HG03442 (cell line): ENCODE results near the gene KCNJ12.
"Not testable (repeated sequence)": the region's sequence is repeated elsewhere in the genome, so short reads cannot be mapped to it uniquely, and the experiment has no call there.

Experiments
- ATAC-seq: cut with Tn5 transposase; IDR thresholded peaks from one replicate; pipeline ENCODE4 v1.9.1; 2021; ENCODE audit warnings: mild to moderate bottlenecking, moderate library complexity; ENCODE audit not compliant: unreplicated experiment

The KCNJ12 gene

DNA sequence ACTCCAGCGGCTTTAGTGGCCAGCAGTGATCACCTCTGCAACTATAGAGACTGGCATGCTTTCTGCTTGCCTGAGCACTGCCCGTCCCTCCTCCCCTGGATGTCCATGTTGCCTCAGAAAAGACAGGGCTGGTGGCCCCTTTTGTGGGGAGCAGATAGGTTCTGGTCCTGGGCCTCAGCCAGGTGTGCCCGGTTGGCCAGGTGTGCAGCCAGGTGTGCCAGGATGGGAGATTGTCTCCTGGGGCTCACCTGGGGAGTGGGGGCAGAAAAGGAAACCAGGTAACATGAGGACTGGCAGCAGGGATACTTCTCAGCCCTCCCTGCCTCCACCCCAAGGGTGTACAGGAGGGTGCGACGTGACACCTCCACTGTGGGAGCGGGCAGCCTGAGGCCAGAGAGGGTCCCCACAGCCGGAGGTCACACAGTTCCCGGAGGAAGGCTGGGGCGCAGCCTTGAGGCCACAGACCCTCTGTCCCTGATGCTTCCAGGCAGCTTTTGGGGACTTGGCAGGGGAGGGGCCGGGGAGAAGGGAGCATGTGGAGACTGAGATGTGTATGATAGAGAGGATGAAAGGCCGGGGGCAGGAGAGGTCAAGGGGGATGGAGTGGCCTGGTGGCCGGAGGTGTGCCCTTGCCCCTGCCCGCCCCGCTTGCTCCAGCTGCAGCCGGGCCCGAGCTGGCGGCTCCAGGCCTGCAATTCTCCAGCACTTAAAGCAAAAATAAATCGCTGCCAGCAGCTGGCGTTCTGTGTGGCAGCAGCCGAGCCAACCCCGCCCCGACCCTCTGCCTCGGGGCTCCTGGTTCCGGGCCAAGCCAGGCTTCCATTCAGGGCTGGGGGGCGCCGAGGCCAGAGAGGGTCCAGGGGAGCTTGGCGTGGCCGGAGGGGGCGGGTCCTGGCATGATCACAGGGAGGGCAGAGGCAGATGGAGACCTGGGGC, 6.7 kb downstream of the KCNJ12 start:
- no peak for ATAC-seq

DNA sequence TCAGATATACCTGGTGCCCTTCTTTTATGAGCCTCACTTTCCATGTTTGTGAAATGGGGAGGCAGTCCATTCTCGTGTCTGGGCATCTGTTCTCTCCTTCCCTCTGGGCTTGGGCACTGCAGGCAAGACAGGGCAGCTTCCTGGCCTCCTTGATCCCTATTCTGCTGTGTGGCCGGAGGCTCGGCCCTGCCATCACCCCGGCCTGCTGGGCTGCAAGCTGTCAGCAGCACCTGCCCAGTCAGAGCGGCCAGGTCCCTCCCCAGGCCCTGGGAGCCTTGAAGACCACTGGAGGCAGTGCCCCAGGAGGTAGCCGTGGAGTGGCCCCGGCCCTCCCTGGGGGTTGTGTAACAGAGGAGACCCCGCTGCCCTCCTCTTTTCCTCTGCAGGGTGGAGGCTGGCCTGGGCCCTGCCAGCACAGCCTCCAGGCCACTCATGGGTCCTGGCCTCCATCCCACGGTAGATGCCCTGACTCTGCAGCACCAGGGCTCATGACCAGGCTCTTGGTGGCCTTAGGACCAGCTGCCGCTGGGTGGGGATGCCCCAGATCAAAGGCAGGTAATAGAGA, 9.2 kb downstream of the KCNJ12 start:
- ATAC-seq, result no peak

DNA sequence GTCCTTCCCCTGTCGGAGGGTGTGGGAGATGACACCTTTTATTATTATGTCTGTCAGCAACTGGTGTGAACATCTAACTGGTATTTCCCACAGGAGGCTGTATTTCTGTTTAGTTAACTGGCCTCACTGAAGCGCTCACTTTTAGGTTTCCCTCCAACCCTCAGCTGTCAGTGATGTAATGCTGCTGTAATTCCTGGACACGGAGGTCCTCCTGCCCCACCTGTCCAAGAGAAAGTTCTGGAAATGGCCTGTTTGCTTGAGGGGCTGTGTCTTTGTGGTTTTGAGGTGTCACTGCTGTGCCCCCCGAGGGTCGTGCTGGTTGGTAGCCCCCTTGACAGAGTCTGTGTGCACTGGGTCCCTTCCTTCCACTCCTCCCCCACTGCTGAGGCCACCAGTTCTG, 11.5 kb downstream of the KCNJ12 start:
- no peak for ATAC-seq

DNA sequence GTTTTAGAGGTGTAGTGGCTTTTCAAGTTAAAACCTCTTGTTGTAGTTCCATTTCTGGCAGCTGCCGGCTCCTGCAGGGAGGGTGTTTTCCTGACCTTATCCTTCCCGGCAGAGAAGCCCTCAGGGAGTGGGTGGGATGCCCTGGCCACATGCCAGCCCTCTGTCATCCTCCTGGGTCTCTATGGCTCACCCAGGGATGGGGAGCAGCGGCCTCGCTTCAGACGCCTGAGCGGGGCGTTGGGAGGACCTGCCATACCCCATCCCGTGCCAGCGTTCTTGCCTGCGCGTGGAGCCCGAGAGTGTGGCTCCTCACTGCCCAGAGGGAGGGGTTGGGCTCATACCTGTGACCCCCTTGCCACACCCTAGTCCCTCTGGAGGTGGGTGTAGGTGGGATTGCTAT, 11.9 kb downstream of the KCNJ12 start:
- no peak for ATAC-seq

DNA sequence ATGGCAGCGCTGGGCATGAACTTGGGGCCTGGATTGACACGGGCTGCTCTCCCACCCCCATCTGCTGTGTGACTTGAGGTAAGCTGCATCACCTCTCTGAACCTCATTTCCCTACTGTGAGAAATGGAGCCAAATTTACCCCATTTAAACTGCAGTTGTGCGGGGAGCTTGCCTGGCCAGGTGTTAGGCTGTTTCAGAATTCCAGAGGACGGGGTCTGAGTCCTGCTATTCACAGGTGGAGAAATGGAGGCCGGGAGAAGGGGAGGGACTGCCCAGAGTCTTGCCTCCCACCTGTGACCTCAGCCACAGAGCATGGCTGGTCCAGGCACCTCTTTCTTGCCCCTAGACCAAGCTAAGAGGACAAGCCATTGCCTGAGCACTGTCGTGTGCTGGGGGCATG, 12.8 kb downstream of the KCNJ12 start:
- no peak for ATAC-seq

DNA sequence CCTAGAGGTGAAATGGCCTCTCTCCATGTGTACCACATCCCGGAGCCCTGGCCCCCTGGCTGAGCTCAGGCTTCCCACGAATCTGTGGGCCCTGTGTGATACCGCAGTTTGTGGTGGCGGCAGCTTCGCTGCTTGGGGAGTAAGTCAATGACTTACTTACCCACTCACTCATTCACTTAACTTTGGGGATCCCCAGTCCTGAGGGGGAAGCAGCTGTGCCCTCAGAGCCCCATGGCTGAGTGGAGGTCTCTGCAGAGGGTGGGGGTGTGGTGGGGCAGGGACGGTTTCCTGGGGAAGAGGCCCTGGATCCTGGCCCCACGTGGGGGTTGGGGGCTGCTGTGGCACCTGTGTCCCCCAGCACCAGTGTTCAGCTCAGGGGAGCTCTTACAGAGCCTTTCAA, 13.2 kb downstream of the KCNJ12 start:
- no peak for ATAC-seq

DNA sequence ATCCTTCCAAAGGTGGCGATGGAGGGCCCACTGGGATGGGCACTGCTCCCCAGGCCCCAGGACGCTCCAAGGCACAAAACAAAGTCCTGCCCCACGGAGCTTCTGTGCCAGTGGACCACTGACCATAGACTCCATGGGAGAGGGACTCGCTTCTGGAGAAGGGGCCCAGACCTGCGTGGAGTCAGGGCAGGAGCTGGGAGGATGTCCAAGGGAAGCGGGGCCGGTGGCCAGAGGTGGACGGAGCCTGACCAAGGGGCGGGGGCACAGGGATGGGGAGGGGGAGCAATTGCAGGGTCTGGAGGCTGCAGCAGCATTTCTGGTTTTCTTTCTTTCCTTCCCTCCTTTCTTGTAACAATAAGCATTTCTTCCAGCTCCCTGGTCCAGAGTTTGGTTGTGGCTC, 14.1 kb downstream of the KCNJ12 start:
- no peak for ATAC-seq

DNA sequence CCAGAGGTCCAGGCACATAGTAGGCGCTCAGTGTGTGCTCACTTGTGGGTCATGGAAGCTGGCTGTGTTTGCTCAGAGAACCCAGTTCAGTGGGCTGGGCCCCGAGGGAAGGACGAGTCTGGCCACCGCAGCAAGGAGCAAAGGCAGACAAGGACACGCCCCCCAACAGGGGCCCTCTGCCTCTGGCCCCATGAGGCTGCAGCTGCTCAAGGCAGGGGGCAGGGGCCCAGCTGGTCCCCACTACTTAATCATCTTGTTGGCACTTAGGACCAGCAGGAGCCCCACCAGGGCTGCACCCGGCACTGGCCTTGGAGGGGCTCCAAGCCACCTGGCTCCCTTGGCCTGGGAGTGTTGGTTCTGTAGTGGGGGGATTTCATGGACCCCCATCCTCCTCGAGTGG, 16.1 kb downstream of the KCNJ12 start:
- no peak for ATAC-seq

DNA sequence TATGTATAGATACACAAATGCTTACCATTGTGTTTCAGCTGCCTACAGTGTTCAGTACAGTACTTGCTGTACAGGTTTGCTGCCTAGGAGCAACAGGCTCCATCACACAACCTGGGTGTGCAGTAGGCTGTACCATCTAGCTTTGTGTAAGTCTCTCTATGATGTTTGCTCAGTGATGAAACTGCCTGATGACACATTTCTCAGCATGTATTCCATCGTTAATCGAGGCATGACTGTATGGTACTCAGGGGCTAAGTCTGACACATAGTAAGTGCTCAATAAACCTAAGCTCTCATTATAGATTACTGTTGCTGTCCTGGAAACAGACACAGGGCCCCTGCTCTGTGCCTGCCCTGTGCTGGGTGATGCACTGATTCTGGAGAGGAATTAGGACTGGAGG, 18.1 kb downstream of the KCNJ12 start:
- ATAC-seq, result no peak

DNA sequence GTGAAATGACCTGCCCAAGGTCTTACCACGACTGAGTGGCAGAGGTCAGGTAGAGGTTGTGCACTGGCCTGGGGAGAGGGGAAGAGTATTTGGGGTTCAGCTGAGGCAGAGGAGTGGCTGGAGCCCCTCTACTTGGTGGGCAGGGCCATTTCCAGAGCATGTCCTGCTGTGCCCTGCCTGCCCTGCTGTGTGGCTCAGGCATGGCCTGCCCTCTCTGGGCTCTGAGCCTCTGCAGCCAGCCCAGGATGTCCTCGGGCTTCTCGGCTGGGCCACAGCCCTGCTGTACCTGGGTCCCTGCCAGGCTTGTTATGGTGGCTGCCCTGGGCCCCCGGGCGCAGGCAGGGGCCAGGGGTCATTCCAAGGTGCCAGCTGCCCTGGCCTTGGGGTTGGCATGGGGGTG, 19.6 kb downstream of the KCNJ12 start:
- ATAC-seq, result no peak

DNA sequence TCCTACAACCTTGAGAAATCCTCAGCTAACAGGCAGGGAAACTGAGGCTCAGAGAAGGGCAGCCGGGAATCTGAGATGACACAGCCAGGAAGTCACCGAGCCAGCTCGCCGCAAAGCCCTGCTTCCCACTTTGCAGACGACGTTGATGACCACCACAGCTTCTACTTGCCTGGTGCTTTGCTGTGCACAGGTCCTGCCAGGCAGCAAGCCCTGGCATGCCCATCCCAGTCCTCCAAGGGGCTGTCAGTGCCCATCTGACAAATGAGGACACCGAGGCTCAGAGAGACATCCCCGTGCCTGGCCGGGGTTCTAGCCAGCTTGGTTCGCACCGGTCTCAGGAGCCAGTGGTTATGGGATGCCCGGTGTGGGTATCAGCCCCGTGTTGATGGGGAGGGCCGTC, 20.1 kb downstream of the KCNJ12 start:
- no peak for ATAC-seq

DNA sequence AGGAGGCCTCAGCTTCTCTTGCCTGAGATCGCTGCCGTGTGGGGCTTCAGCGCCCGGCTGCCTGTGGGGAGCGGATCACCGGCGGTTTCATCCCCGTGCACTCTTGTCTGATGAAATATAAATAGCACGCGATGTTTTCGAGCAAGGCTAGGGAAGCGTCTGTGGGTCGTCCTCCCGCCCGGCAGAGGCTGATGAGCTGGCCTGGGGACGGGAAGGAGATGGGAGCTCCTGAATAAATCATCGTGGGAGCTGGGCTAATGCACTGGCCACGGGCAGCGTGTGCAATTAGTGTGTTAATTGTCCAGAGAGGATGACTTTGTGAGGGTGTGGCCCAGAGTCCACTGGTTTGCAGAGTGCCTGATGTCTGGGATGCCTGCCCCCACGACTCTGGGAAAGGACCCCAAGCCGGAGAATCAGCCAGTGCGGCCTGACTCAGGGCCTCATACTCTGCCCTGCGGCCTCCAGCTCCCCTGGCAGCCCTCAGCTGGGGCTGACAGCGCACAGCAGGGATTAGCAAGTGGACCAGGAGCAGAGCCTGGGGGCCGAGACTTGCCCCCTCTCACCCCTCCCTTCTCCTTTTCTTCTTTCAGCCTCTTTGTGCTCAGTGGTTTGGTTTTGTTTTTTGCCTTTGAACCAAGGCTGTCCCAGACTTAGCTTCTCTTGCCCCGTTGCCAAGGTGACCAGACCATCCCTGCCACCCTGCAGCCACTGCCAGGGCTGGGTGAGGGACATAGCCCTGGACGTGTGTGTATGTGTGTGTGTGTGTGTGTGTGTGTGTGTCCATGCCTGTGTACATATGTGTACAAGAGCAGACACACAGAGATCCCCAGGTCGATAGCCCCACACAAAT, 21.4 kb downstream of the KCNJ12 start:
- ATAC-seq, result no peak

DNA sequence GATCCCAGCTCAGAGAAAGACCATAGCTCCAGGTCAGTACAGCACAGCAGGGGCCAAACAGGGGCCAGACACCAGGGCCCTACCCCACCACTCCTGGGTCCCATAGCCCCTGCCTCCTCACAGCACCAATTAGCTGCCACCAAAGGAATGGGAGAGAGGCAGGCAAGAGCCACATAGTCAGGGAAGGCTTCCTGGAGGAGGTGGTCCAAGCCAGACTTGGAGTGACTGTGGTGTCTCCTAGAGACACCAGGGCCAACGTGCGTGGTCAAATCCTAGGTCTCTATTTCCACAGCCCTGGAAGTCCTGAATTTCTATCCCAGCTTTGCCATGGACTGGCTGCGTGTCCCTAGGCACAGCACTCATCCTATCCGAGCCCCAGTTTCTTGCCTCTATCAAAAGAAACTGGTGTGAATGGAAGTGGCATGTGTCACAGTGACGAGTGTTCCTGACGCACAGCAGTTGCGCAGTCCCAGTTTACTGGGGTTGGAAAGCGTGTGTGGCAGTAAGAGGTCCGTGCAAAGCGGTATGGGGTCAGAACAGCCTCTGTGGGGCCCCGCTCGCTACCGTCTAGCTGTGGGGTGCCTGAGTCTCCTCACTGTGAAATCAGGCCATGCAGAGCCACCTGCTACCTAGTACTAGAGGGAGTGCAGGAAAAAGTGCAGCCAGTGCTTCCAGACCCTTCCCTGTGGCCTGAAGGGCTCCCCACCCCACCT, 23.5 kb downstream of the KCNJ12 start:
- no peak for ATAC-seq

DNA sequence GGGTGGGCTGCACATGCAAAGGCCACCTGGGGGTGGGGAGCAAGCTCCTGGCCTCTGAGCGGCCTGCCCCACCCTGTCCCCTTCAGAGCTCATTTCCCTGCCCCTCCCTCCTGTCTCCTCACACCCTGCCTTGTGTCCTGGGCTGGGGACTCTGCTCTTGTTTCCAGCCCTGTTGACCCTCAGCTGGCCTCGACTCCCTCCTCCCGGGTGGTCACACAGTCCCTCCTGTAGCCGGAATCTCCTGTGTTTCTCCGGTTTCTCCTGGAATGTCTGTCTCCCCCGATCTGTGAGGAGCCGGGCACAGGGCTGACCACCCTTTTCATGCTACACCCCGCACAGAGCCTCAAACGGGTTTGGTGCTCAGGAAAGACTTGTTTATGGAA, 24.0 kb downstream of the KCNJ12 start:
- not testable (repeated sequence) for ATAC-seq

DNA sequence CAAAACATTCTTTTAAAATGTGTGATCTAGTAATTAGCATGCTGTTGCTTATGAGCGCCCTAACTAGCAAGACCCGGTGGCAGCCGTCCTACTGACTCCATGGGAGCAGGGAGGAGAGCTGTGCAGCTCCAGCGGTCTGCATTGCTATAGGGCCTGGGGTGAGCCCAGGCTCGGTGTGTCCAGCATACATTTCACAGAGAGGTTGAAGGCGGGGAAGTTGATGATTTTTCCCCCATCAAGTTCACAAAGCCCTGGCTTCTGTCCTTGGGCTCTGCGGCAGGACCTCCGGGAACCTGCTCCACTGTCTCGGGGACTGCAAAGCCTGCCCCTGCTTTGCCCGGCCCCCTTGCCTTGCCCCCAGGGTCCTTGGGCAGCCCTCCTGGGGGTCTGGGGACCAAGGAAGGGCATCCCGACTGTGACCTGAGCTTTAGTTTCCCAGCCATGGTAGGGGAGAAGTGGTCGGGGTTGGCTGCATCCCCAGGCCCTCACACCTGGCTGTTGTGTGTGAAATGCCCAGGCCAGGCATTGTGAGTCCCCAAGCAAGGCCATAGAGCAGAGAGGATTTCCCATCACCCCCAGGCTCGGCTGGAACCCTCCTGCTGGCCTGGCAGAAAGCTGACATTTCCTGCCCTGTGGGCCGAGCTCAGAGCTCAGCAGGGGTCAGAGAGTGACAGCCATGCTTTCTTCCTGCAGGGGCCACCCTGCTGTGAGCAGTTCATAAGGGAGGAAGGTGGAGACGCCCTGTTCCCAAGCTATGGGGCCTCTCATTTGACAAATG, 24.8 kb downstream of the KCNJ12 start:
- no peak for ATAC-seq

DNA sequence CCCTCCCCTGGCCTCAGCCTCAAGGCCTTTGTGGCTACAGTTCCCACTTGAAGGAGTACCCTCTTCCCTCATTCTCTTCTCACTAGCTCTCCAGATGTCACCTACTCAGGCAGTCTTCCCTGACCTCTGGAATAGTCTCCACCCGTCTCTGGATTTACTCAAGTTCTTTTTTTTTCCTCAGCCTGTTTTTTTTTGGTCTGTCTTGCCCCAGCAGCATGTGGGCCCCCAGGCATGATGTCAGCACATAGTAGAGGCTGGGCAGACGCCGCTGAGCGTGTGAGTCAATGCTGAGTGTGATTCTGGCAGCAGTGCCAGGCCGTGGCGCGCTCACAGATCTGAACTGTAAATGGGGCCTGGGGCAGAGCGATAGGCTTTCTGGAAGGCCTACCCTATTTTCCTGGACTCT, 26.0 kb downstream of the KCNJ12 start:
- ATAC-seq, result not testable (repeated sequence)

DNA sequence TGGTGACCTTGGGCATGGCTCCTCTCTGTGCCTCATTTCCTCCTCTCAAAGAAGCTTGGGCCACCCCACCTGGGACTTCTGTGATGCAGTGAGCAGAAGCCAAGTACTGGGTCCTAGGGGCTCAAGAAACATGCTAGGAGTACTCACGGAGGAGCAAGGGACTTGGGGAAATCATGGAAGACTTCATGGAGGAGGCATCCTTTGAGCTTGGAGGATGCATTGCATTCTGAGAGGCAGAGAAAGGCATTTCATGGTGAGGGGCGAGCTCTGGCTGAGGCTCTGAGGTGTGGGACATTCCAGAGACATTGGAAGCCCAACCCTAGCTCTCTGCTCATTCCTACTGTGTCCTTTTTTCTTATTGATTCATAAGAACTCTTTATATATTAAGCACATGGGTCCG, 26.8 kb downstream of the KCNJ12 start:
- ATAC-seq, result not testable (repeated sequence)

DNA sequence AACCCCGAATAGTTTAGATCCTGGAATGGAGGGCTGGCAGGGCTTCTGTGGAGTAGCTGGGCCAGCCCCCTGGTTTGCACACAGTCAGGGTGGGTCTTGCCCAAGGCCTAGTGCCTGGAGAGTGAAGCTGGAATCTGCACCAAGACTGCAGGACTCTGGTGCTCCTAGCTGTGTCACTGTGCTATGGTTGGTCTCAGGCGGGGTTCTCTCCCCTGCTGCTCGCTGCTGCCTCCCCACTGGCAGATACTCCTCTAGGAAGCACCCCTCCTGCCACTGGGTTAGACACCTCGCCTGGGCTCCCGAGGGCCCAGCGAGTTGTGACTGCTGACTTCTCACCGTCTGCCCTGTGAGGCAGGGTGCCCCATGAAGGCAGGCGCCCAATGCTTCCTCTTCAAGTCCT, 27.9 kb downstream of the KCNJ12 start:
- ATAC-seq, result not testable (repeated sequence)

DNA sequence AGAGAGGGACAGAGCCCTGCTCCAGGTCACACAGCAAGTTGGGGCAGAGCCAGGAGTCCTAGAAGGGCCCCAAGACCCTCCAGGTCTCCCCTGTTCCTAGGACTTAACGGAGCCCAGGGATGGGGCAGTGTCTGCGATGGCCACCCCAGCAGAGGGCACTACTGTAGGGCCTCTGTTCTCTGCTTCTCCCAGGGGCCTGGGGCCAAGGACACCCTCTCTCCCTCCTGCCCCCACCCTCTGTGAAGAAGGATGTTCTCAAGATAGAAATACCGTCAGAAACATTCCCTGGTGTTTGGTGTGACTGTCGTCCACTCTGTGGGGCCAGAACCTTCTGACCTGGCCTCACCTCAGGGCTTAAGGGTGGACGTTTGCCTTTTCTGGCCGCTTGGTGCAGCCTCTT, 28.4 kb downstream of the KCNJ12 start:
- not testable (repeated sequence) for ATAC-seq
